Type B pancreatic cell (in vitro differentiated cells): Measurements from ENCODE around the gene LAD1. TPM values are rescaled to one million over a fixed set of nuclear protein-coding genes. Genes with fewer than 3 reads are reported as not detected.

Source experiments
- DNase-seq: peaks from one replicate; pipeline ENCODE4 v3.0.0; 2021; ENCODE audit warnings: mixed read lengths; ENCODE audit not compliant: unreplicated experiment; ENCODE audit errors: extremely low spot score
- H3K27ac Mint-ChIP-seq: 2 replicates; pipeline ENCODE4 v1.8.0; 2021; ENCODE audit warnings: mild to moderate bottlenecking, mixed read lengths
- H3K27me3 Mint-ChIP-seq: 2 replicates; pipeline ENCODE4 v1.8.0; 2021; ENCODE audit warnings: mixed read lengths
- H3K36me3 Mint-ChIP-seq: 2 replicates; pipeline ENCODE4 v1.8.0; 2021; ENCODE audit warnings: mixed read lengths
- H3K4me1 Mint-ChIP-seq: one replicate; pipeline ENCODE4 v1.8.0; 2021; ENCODE audit warnings: mixed read lengths; ENCODE audit not compliant: unreplicated experiment
- H3K4me3 Mint-ChIP-seq: 2 replicates; pipeline ENCODE4 v1.8.0; 2021; ENCODE audit warnings: mild to moderate bottlenecking, mixed read lengths
- H3K9me3 Mint-ChIP-seq: 2 replicates; pipeline ENCODE4 v1.8.0; 2021; ENCODE audit warnings: mixed read lengths
- CTCF ChIP-seq: fragments of 200-600 bp; sonication (generic); conservative IDR thresholded peaks from 2 replicates; pipeline ENCODE4 v1.5.0; 2021; ENCODE audit warnings: antibody characterized with exemption, mild to moderate bottlenecking
- total RNA-seq: library from RNA; stranded (reverse); gene quantifications from 2 replicates; pipeline ENCODE4 v1.2.1, GENCODE V29; 2021; ENCODE audit warnings: low replicate concordance

LAD1 gene
- total RNA-seq, 1 donor from 2014 or later, result 41.2 TPM

GRCh38 chr1:201360901-201361651, 38.0 kb downstream of the LAD1 start:
- H3K9me3 Mint-ChIP-seq, result no peaks in the 10 kb centered on the region
- no peaks in the 10 kb centered on the region for H3K36me3 Mint-ChIP-seq
- H3K4me3 Mint-ChIP-seq, result no peak overlapping the region
- no peaks in the 10 kb centered on the region for H3K27me3 Mint-ChIP-seq
- H3K4me1 Mint-ChIP-seq, result no peaks in the 10 kb centered on the region
- no peak overlapping the region for H3K27ac Mint-ChIP-seq
- no peak for TF ChIP-seq CTCF
- DNase-seq, result no peak

- no peak for DNase-seq
- no peak for TF ChIP-seq CTCF
These were observed 38.6 kb downstream of the LAD1 start for GRCh38 chr1:201360486-201360885.

GRCh38 chr1:201359873-201360210, 39.3 kb downstream of the LAD1 start:
- H3K4me3 Mint-ChIP-seq, result no peak overlapping the region
- peaks cover 3% of the 10 kb centered on the region for H3K27me3 Mint-ChIP-seq
- H3K27ac Mint-ChIP-seq, result no peak overlapping the region
- H3K36me3 Mint-ChIP-seq, result no peaks in the 10 kb centered on the region
- no peak for DNase-seq
- no peak for TF ChIP-seq CTCF
- H3K4me1 Mint-ChIP-seq, result no peaks in the 10 kb centered on the region
- H3K9me3 Mint-ChIP-seq, result no peaks in the 10 kb centered on the region

More at GRCh38 chr1:201360486-201360885, 38.6 kb downstream of the LAD1 start:
- no peak overlapping the region for H3K27ac Mint-ChIP-seq
- no peak overlapping the region for H3K4me3 Mint-ChIP-seq
- H3K27me3 Mint-ChIP-seq, result peaks cover 3% of the 10 kb centered on the region
- no peaks in the 10 kb centered on the region for H3K9me3 Mint-ChIP-seq
- H3K4me1 Mint-ChIP-seq, result no peaks in the 10 kb centered on the region
- no peaks in the 10 kb centered on the region for H3K36me3 Mint-ChIP-seq

GRCh38 chr1:201359031-201359872, 39.9 kb downstream of the LAD1 start:
- DNase-seq, result no peak
- no peak overlapping the region for H3K27ac Mint-ChIP-seq
- TF ChIP-seq CTCF, result no peak
- no peaks in the 10 kb centered on the region for H3K9me3 Mint-ChIP-seq
- peaks cover 3% of the 10 kb centered on the region for H3K27me3 Mint-ChIP-seq
- no peaks in the 10 kb centered on the region for H3K36me3 Mint-ChIP-seq
- H3K4me3 Mint-ChIP-seq, result no peak overlapping the region
- no peaks in the 10 kb centered on the region for H3K4me1 Mint-ChIP-seq

- H3K27me3 Mint-ChIP-seq, result peaks cover 3% of the 10 kb centered on the region
- H3K4me3 Mint-ChIP-seq, result no peak overlapping the region
- H3K36me3 Mint-ChIP-seq, result no peaks in the 10 kb centered on the region
- no peak overlapping the region for H3K27ac Mint-ChIP-seq
- no peaks in the 10 kb centered on the region for H3K9me3 Mint-ChIP-seq
- H3K4me1 Mint-ChIP-seq, result peaks cover 2% of the 10 kb centered on the region
- no peak for TF ChIP-seq CTCF
- no peak for DNase-seq
These were observed 40.5 kb downstream of the LAD1 start for GRCh38 chr1:201358596-201358995.
